Calu3 (cell line): ENCODE measurements around the gene COX4I1. TPM values are rescaled to one million over a fixed set of nuclear protein-coding genes. Genes with fewer than 3 reads are reported as not detected.
"Not testable (repeated sequence)": the region's sequence is repeated elsewhere in the genome, so short reads cannot be mapped to it uniquely, and the experiment has no call there.

Source experiments
- BruUV-seq: library from RNA; stranded (reverse); fragments of 400-500 nt; replicated peaks from 2 replicates; lab custom pipeline; 2021; lab: Mats Ljungman, UMichigan
- CTCF ChIA-PET: fragments of 300-600 bp; sonication (Branson Sonifier 250); formaldehyde crosslinking; loops from one replicate; lab custom pipeline; 2022; ENCODE audit warnings: antibody characterized with exemption; lab: Charles Lee
- DNase-seq: peaks from one replicate; pipeline ENCODE4 v3.0.0; 2022
- H3K27ac Mint-ChIP-seq: one replicate; pipeline ENCODE4 v1.8.0; 2022; ENCODE audit warnings: mixed read lengths; ENCODE audit not compliant: unreplicated experiment
- H3K27me3 Mint-ChIP-seq: one replicate; pipeline ENCODE4 v1.8.0; 2022; ENCODE audit warnings: mixed read lengths; ENCODE audit not compliant: unreplicated experiment
- H3K36me3 Mint-ChIP-seq: one replicate; pipeline ENCODE4 v1.8.0; 2022; ENCODE audit warnings: mild to moderate bottlenecking, moderate library complexity, mixed read lengths; ENCODE audit not compliant: insufficient read depth, unreplicated experiment
- H3K4me1 Mint-ChIP-seq: one replicate; pipeline ENCODE4 v1.8.0; 2022; ENCODE audit warnings: mild to moderate bottlenecking, low read depth, mixed read lengths; ENCODE audit not compliant: unreplicated experiment
- H3K4me3 Mint-ChIP-seq: one replicate; pipeline ENCODE4 v1.8.0; 2022; ENCODE audit warnings: mild to moderate bottlenecking, low read depth, moderate library complexity, mixed read lengths; ENCODE audit not compliant: unreplicated experiment
- H3K9me3 Mint-ChIP-seq: one replicate; pipeline ENCODE4 v1.8.0; 2022; ENCODE audit warnings: low read depth, mixed read lengths; ENCODE audit not compliant: unreplicated experiment
- intact Hi-C: fragments of 100-400 bp; cut with micrococcal nuclease; formaldehyde crosslinking; loops from one replicate; pipeline ENCODE4 v1.10.0; 2022; ENCODE audit not compliant: unreplicated experiment
- total RNA-seq: library from RNA; stranded (reverse); gene quantifications from 2 replicates; pipeline ENCODE4 v1.2.3, GENCODE V29; 2022
- TF ChIP-seq, protein P1 (sequence below): fragments of 200-600 bp; IDR thresholded peaks from one replicate; pipeline ENCODE4 v1.8.0; 2022; ENCODE audit warnings: antibody characterized with exemption; ENCODE audit not compliant: unreplicated experiment

Gene COX4I1
- total RNA-seq, 1 experiment from 2014 or later: 639 TPM

DNA sequence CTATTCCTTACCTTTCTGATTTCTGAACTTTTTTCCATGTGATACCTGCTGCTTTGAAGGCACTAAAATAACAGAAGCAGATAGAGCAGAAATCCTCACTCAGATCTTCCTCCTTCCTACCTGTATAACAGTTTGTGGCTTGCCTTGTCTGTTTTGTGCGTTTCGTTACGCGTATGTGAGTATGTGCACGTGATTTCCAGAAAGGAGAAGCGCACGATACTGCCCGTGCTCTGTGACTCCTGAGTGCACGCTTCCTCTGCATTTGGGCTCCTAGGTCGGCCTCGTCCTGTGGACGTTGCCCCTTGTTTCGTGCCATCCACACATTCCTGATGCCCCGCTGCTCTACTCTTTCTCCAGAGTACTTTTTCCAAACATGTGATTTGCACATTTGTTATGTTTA lies 4.1 kb downstream of the COX4I1 start:
- no TSS peak for BruUV-seq
- H3K4me3 Mint-ChIP-seq: no peak overlapping the region
- no peak overlapping the region for H3K27ac Mint-ChIP-seq
- TF ChIP-seq, protein P1, sequence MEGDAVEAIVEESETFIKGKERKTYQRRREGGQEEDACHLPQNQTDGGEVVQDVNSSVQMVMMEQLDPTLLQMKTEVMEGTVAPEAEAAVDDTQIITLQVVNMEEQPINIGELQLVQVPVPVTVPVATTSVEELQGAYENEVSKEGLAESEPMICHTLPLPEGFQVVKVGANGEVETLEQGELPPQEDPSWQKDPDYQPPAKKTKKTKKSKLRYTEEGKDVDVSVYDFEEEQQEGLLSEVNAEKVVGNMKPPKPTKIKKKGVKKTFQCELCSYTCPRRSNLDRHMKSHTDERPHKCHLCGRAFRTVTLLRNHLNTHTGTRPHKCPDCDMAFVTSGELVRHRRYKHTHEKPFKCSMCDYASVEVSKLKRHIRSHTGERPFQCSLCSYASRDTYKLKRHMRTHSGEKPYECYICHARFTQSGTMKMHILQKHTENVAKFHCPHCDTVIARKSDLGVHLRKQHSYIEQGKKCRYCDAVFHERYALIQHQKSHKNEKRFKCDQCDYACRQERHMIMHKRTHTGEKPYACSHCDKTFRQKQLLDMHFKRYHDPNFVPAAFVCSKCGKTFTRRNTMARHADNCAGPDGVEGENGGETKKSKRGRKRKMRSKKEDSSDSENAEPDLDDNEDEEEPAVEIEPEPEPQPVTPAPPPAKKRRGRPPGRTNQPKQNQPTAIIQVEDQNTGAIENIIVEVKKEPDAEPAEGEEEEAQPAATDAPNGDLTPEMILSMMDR: no peak
- H3K36me3 Mint-ChIP-seq: peaks cover 65% of the 10 kb centered on the region
- CTCF ChIA-PET: no interaction called here
- no peaks in the 10 kb centered on the region for H3K27me3 Mint-ChIP-seq
- peaks cover 11% of the 10 kb centered on the region for H3K4me1 Mint-ChIP-seq
- H3K9me3 Mint-ChIP-seq: no peaks in the 10 kb centered on the region
- DNase-seq: no peak
- intact Hi-C loops: no loop called here

DNA sequence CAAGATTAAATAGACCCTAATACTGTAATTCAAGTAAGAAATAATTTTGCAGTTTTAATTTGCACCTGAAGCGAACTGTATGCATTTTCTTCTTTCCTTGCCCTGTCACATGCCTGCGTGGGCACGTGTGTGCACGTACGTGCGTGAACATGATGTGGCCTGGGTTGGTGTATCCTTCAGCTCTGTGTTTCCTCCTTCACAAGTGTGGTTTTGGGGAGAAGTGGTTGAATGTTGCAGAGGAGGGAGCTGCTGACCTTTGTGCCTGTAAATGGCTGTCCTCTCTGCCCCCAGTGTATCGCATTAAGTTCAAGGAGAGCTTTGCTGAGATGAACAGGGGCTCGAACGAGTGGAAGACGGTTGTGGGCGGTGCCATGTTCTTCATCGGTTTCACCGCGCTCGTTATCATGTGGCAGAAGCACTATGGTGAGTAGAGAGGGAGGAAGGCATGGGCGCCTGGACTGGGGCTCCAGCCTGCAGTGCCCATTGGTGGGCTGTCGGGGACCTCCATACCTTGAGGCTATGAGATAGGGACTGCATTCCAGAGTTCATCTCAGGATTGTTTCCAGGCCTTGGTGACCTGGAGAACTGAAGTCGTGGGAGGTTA lies 6.0 kb downstream of the COX4I1 start:
- Mint-ChIP-seq H3K36me3 (peaks cover 46% of the 10 kb centered on the region), H3K4me3 (no peak overlapping the region), H3K4me1 (peaks cover 11% of the 10 kb centered on the region), H3K27me3 (peaks cover 6% of the 10 kb centered on the region), H3K9me3 (no peaks in the 10 kb centered on the region), H3K27ac (no peak overlapping the region)
- CTCF ChIA-PET: no interaction called here
- BruUV-seq: no TSS peak
- intact Hi-C loops: no loop called here
- TF ChIP-seq, protein P1: no peak
- no peak for DNase-seq

DNA sequence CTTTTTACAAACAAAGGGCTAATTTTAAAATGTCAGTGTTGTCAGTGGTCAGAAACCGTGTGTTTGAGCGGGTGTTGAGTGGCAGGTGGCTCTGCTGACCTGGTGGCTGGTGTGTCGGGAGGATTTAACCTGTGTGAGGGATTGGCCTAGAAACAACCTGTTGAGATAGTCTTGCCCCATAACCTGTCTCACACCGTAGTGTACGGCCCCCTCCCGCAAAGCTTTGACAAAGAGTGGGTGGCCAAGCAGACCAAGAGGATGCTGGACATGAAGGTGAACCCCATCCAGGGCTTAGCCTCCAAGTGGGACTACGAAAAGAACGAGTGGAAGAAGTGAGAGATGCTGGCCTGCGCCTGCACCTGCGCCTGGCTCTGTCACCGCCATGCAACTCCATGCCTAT lies 7.0 kb downstream of the COX4I1 start:
- no TSS peak for BruUV-seq
- H3K36me3 Mint-ChIP-seq: peaks cover 36% of the 10 kb centered on the region
- peaks cover 16% of the 10 kb centered on the region for H3K27me3 Mint-ChIP-seq
- DNase-seq: no peak
- H3K27ac Mint-ChIP-seq: no peak overlapping the region
- CTCF ChIA-PET: no interaction called here
- no peak overlapping the region for H3K4me3 Mint-ChIP-seq
- intact Hi-C loops: no loop called here
- TF ChIP-seq, protein P1: no peak
- no peaks in the 10 kb centered on the region for H3K9me3 Mint-ChIP-seq
- peaks cover 10% of the 10 kb centered on the region for H3K4me1 Mint-ChIP-seq

DNA sequence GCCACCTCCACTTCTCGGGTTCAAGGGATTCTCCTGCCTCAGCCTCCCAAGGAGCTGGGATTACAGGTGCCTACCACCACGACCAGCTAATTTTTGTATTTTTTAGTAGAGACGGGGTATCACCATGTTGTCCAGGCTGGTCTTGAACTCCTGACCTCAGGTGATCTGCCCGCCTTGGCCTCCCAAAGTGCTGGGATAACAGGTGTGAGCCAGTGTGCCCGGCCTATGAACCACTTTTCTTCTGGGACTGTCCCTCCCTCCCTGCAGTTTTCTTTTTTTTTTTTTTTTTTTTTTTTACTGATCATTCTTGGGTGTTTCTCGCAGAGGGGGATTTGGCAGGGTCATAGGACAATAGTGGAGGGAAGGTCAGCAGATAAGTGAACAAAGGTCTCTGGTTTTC lies 7.8 kb downstream of the COX4I1 start:
- H3K4me3 Mint-ChIP-seq, H3K9me3 Mint-ChIP-seq, H3K4me1 Mint-ChIP-seq, H3K27ac Mint-ChIP-seq, intact Hi-C loops, DNase-seq, CTCF ChIA-PET, BruUV-seq: not testable (repeated sequence)
- H3K27me3 Mint-ChIP-seq: peaks cover 24% of the 10 kb centered on the region
- peaks cover 28% of the 10 kb centered on the region for H3K36me3 Mint-ChIP-seq

DNA sequence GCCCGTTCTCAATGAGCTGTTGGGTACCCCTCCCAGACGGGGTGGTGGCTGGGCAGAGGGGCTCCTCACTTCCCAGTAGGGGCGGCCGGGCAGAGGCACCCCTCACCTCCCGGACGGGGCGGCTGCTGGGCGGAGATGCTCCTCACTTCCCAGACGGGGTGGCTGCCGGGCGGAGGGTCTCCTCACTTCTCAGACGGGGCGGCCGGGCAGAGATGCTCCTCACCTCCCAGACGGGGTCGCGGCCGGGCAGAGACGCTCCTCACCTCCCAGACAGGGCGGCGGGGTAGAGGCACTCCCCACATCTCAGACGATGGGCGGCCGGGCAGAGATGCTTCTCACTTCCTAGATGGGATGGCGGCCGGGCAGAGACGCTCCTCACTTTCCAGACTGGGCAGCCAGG lies 8.6 kb downstream of the COX4I1 start:
- H3K27ac Mint-ChIP-seq, DNase-seq, BruUV-seq, CTCF ChIA-PET, intact Hi-C loops, H3K4me1 Mint-ChIP-seq, H3K4me3 Mint-ChIP-seq, H3K9me3 Mint-ChIP-seq: not testable (repeated sequence)
- Mint-ChIP-seq H3K27me3 (peaks cover 32% of the 10 kb centered on the region), H3K36me3 (peaks cover 20% of the 10 kb centered on the region)
